Activated CD8-positive, alpha-beta memory T cell treated with anti-CD3 and anti-CD28 coated beads, Interleukin-2, amount 50 U/mL, for 4 hours (primary cell): Measurements from ENCODE around the gene ZIC4.

Experiments
- DNase-seq: peaks from one replicate; pipeline ENCODE4 v3.0.0-alpha.2; 2020

ZIC4 gene

DNA sequence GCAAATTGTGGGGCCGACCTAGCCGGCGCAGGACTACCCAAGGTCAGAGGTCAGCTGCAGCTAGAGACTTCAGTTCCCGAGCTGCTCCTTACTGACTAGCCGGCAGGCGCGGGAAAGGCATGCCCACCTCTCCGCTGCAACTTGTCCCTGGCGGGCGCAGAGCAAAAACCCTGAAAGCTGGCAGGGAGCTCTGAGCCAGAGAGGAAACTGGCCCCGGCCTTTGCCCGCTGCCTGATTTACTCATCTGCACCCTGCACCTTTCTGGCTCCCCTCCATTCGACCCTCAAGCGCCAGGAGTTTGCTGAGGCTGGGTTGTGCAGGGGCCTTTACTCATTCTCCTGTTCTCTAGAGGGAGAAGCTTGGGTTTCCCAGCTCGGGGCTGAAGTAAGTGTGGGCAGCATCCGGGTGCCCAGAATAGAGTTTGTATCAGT lies 1.5 kb downstream of the ZIC4 start:
- DNase-seq, result no peak

DNA sequence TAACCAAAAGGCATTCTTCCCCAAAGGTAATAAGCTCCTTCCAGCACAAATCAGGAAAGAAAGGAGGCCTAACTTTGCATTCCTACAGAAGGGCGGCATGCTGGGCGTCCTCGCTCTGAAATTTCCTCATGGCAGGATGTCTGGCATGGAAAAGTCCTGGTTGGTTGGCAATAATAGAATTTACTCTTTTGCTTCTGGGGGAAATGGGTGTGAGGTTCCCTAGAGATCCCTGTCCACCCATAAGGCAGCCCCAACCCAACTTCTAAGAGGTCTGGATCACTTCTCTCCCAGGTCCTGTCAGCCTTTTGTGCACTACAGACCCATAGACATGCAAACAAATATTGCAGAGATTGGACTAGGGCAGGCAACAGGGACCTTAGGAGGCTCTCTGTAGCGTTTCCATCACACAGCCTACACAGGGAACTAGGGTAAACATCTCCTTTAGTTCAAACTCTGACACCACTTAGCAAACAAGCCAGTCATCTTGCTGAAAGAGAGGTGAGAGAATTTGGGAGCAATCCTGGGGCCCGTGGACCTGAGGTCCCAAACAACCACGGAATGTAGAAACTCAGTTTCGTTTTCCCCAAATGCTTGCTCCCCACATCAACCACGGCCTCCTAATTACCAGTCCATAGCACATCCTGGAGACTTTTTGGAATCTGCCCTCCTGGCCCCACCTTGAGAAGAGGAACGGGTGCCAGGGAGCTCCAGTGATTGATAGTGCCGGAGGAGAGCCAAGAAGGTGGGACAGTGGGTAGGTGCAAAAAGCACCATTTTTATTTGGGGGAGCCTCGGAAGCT lies 2.1 kb downstream of the ZIC4 start:
- no peak for DNase-seq

DNA sequence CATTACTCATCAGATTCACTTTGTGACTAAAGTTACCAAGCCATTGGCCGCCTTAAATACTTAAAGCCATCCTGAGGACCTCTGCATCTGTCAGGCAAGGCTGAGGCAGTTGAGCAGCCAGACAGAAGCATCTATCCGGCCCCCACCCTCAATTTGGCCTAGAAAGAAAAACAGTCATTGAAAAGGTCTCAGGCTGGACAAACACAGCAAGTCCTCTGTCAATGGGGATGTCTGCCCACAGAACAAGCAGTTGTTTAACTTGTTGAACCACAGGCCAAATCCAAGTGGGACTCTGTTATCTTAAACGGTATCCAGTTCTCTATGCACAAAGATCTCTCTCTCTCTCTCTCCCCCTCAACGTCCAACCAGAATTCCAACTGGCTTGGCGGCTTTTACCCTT lies 2.8 kb downstream of the ZIC4 start:
- DNase-seq, result no peak

DNA sequence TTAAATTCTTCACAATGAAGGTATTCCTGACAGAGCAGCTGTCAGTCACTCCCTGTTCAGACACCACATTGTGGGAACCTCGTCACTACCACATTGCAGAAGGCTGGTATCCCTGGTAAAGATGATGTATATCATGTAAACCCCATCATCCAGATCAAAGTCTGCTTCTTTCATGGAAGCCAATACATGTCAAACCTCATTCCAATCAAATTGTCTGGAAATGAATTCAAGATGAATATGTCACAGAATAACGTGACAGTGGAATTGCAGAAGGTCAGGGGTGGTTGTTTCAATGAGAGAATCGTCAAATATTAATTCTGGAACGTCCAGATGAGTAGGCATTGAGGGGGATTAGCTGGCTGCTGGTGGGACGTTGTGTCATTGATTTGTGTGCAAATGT lies 4.2 kb downstream of the ZIC4 start:
- DNase-seq, result no peak

DNA sequence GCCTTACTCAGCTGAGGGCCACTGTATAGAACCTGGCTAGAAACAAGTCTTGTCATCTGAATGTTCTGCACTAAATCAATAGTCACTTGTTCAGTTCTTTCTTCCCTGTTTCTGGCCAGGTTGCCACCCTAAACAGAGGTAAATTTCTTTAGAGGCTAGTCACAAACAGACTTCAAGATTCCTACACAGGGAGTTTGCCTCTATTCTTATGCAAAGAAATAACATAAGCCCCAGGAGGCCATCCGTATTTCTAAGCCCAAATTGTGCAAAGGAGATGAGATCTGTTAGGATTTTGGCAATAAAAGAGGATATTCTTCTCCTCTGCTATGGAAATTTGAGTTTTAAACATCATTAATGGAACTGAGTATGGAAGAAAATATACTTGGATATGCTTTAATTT lies 4.9 kb downstream of the ZIC4 start:
- DNase-seq, result no peak

DNA sequence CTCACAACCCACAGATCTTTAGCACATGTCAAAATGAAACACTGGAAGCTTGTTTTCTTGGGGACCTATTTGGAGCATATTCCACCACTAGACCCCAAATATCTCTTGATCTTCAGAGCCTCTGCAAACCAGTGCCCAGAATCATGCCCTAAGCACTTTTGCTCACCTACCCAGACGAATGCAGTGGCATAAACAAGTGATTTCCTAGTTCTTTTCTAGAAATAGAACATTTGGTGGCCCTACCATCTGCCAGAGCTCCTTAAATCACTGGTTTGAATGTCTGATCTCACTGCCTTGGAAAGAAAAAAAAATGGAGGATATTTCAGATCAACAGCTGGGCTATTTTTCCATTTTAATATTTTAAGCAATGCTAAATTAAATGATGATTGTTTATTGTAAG lies 5.3 kb downstream of the ZIC4 start:
- DNase-seq, result no peak

DNA sequence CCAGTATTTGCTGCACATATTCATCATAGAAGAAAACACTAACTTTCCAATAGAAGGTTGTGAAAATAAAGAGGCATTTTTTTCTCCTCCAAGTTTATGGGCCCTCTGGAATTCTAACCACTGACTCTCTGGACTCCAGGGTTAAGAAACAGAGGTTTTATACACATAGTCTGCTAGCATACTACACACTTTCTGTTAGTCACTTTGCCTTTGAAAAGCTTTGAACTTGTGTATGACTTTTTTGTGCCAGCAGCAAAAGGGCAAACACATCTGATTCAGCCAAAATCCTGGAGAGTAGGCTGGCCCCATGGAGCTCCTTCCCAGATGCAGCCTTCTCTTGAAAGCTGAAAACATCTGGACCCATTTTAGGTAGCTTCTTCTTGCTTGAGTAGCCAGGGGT lies 6.2 kb downstream of the ZIC4 start:
- no peak for DNase-seq

DNA sequence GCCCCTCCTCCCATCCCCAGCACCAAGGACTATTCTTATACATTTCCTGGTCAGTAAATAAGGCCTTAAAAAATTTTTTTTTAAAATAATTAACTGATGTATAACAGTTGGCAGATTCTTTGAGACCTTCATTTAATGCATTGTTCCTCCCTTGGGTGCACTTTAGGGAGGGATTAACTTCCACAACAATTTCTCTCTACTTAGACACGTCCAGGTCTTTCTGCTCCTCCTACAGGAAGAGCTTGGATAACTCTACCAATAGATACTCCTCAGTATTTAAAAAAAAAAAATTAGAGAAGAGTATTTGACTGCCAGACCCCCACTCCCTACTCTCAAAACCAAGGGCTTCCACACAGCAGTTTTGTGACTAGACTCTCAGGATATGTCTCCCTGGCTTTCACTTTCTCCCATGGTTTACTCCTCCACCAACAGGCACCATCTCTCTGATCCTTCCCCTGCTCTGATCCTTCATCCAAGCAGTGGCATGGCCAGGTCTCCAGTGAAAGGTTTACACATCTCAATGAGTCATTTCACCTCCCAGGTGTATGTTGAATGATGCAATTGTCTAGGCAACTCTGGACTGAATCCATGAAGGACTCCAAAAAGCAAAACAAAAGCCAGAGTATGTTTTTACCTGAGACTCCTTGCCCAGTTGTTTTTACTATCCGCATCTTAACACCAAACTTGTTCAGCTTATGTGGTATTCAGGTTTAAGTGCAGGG lies 7.4 kb downstream of the ZIC4 start:
- DNase-seq, result no peak

DNA sequence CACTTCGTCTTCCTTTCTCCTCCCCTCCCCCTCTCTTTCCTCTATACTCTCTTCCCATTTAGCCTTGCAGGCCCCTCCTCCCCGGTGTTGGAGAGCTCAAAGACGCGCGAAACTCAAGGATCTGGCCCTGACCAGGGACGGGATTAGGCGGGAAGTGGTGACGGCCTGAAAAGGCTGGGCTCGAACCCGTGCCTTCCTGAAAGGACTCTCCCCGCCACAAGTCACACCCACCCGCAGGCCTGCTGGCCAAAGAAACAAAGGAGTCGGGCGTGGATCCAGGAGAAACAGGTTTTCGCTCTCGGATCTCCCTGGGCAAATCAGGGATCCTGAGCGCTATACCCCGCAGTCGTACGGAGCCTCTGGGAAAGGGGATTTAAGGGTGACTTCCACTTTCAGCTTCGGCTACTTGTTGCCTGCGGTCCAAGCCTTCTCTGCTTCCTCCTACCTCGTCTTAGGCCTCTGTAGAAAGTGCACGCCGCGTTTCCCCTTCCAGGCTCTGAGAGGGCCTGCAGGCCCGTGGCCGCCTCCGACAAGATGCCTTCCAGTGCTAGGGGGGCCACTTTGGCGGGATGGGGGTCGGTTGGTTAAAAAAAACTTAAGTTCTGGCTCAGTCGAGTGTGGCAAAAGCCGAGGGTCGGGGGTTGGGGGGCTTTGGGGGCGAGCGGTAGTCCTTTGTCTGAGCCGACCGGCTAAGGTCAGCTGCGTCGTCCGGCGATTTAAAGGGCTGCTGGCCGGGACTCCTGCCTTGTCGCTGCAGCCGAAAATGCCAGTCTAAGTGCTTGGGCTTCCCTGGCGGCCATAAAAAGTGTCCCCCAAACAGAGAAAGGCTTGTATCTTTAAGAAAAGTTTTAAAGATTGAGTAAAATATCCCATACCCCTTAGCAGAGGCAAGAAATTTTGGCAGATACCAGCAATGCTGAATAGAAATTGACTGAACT lies 8.2 kb downstream of the ZIC4 start:
- DNase-seq, result no peak

DNA sequence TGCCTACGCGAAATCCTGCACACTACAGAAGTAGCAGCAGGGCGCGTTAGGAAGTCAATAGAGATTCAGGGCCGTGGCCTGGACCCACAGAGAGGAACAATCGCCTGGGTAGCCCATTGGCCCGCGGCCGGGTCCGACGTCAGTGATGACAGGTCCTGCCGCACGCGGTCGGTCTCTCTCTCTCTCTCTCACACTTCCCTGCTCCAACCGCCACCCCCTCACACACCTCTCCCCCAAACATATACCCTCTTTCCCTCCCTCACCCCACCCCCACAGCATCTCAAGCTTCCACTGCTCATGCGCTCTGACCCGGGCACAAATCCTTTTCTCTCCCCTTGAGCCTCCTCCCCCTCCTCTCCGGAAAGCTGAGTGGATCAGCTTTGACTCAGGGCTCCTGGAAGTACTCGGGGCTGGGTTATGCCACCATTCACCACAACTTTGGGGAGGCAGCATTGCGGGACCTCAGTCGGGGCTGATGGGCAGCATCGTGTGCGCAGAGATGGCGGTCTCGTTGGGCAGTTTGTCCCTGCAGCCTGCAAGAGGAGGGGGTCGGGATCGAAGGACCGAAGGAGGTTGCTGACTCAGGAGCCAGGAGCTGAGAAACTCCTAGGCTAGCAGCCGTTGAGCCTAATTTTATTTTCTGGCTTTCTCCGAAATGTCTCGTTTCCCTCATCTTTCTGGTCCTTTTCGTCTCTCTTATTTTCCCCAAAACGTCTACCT lies 9.0 kb downstream of the ZIC4 start:
- DNase-seq, result no peak

DNA sequence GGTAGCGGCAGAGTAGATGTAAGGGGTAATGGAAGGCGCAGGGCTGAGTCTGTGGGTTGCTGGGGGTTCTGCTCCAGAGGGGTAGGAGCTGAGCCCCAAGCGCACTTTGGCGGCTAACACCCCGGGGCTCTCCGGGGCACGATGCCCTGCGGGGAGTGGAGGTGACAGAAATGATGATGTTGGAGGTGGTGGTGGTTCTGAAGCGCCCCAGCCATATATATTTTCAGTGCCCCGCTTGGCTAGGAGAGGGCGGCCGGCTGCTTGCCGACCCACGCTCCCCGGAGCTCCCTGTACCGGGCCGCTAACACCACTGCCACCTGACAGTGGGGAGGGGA lies 9.7 kb downstream of the ZIC4 start:
- DNase-seq, result no peak

DNA sequence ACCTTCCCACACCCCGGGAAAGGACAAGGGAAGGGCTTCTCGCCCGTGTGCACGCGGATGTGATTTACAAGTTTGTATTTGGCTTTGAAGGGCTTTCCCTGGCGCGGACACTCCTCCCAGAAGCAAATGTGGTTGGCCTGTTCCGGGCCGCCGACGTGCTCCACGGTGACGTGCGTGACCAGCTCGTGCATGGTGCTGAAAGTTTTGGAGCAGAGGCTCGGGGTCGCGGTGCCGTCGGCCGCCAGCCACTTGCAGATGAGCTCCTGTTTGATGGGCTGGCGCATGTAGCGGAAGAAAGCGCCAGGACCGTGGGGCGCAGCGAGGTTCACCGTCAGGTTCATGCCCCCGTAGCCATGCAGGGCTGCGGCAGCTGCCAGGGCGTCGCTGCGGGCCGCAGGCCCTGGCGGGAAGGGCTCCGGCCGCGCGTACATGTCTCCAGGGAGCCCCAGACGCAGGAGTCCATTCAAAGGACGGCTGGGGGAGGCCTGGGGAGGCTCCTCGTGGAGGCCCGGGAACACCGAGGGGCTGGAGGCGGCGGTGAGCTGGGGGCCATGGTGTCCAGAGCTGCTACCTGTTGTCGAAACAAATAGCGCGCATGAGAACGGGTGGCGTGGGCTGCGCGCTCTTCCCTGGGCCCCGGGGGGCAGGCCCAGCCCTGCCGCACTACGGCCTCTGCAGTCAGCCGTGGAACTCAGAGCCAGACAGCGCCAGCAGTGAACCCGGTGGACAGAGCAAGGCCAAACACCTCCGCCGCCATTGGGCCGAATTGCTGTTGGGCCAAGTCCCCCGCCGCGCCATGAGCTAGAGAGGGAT lies 10.2 kb downstream of the ZIC4 start:
- no peak for DNase-seq

DNA sequence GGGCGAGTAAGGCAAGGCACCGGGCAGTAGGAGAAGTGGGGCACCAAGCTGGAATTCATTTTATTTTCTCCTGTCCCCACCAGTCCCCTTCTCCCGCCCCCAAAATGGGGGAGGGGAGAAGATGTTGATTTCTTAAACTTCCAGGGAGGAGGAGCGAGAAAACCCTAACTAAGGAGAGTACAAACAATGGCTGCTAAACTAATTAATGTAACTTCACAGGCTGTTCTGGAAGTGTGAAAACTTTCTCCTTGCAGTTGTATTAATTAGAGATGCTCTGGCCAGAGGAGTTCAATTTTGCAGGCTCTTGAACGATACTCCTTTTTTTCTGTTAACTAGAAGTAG lies 11.5 kb downstream of the ZIC4 start:
- DNase-seq, result no peak

DNA sequence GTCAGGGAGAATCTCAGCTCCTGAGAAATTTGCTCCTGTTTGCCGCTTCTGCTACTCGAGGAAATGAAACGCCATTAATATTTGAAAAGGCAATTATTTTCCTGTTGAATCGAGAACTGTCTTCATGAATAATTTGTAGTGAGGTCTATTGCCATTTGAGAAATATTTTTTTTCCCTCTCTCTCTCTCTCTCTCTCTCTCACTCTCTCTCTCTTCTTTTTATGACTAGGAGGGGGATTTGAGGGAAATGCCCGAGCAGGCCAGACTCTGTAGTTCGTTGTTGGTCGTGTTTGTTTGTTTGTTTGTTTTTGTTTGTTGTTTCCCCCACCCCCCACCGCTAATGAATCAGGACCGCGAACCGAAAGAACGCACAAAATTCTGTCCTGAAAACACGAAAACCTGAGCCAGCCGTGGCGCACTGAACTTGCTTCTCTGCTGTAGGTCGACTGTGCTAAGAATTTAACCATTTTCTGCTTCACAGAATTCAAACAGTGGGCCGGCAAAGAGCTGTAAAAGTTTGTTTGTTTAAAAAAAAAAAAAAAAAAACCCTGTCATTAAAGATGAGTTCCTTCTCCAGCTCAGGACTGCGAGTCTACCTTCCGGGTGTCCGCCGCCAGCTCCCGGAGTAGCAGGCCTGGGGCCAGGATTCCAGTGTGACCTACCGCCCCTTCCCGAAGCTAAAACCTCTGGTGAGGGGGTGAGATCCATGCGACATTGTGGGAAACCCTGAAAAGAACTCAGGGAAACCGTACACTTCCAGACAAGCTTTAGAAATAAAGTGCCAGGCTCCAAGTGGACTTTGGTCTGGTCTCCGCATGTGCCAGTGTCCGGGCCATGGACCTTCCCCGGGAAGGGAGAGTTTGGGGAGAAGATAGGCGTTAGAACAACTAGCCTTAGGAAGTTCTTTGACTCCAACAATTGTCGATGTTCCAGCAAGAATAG lies 12.1 kb downstream of the ZIC4 start:
- no peak for DNase-seq

DNA sequence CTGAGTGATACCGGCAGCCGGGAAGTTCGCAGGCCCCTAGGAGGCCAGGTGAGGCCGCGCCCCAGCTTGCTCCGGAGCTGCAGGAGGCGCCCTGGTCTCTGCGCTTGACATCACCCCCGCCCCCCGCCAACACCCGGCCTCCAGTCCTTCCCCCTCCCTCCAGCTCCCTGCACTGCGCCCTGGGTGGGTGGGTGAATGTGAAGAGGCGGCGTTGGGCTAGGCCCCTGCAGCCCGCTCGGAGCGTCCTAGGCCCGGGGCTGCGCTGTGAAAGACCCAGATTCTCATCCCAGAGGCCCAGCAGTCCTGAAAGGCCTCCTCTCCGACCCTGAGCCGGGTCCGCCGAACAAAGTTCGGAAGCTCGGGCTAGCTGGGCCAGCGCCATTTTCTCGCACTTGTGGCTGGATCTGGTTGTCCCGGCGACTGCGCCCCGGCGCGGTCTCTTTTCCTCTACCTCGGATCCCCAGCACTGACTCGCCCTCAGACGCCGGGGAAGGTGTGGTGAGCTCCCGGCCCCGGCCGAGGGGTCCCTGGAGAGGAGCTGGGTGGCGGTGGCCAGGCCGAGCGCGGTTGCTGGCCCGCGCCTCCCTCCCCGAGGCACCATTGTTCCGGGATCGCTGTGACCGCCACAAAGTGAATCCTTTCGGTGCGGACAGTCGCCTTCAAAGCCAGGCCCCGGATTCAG lies 12.9 kb downstream of the ZIC4 start:
- no peak for DNase-seq

DNA sequence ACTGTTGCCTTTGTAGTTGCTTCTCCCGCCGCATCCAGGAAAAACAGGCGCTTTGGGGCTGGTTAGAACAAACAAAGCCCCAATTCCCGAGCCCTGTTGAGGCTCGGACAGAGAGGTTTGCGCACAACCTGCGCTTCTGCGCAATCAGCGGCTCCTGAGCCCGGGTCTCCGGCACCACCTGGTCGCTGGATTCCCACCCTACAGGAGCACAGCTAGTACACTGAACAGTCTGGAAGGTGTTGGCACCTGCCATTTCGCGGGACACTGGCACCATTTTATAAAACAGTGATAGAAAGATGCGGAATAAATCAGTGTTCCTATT lies 13.8 kb downstream of the ZIC4 start:
- no peak for DNase-seq

DNA sequence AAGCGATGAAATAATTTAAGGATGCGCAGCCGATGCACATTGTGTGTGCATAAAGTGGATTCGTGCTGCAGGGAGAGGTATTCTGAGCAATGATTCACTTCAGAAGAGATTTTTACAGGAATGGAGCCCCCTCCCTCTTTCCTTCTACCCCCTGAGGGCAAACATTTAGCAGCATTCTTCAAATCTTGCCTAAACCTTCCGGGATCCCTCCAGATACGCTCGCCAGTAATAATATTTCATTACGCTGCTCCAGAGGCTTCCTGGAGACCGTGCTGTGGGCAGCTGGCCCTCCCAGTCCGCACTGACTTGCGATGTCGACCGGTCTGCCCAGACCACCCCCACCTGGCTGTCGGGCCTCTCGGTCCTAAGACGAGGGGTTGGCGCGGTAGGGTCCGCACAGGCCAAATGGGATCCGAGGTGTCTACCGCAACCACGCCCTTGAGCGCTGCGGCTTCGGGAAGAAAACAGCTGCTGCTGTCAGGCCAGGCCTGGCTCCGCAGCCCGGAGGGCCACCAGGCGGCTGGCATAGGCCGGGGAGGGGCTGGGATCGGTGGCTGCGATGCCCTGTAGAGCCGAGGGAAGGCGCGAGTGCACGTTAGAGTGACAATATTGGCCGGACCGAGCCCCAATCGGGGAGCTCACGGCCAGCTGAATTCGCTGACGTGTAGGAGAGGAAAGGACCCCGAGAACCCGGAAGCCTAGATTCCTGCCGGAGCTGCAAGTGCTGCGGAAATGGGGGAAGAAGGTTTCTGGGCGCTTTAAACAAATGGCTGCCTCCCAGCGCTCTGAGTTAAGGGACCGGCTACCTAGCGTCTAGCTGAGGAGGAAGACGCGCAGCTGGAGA lies 14.3 kb downstream of the ZIC4 start:
- no peak for DNase-seq

DNA sequence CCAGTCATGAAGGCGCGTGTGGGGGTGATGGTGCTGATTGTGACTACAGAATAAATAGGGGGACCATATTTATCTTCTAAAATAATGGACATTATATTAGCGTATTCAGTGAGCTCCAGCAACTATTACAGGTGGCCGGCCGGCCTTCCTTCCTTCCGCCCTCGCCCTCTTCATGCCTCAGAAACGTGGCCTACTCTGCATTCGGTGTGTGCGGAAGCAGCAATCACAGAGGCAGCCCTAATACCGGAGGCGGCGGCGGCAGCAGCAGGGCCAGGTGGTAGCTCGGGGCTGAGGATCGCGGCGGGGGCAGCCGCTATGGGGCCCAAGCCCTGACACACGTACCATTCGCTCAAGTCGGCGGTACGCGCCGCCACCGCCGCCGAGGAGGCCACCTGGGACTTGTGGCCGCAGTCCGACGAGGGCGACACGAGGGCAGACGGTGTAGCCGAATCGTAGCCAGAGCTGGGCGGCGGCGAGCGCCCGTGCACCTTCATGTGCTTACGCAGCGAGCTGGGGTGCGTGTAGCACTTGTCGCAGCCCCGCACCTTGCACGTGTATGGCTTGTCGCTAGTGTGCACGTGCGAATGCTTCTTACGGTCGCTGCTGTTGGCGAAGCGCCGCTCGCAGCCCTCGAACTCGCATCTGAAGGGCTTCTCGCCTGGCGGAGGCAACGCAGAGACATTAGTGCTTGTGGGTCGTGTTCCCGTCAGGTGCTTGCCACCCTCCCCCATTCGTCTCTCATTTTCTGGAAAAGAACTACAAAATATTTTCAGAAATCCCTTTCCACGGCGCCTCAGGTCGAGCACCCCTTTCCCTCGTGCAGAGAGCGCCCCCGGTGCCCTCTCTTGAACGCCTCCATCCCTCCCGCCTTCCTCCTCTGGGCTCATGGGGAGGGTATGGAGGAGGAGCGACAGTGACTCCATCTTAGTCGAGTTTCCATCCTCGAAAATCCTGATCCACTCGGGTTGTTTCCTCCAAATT lies 15.5 kb downstream of the ZIC4 start:
- DNase-seq, result no peak
